ENCODE results near the gene PFDN4. TPM values are rescaled to one million over a fixed set of nuclear protein-coding genes. Genes with fewer than 3 reads are reported as not detected.

Gene PFDN4
- total RNA-seq, 1 experiment from 2014 or later = 37.0 TPM

- Mint-ChIP-seq H3K36me3 (ENCODE audit: insufficient read depth, unreplicated experiment) (no peaks in the 10 kb centered on the region), H3K27me3 (ENCODE audit: insufficient read depth, unreplicated experiment) (no peaks in the 10 kb centered on the region), H3K27ac (ENCODE audit: low read depth, unreplicated experiment) (no peak overlapping the region), H3K4me3 (ENCODE audit: unreplicated experiment) (no peak overlapping the region), H3K4me1 (ENCODE audit: insufficient read depth, unreplicated experiment) (peaks cover 10% of the 10 kb centered on the region), H3K9me3 (ENCODE audit: unreplicated experiment) (no peaks in the 10 kb centered on the region)
- no peak for DNase-seq (ENCODE audit: unreplicated experiment)
- TF ChIP-seq, protein P1, sequence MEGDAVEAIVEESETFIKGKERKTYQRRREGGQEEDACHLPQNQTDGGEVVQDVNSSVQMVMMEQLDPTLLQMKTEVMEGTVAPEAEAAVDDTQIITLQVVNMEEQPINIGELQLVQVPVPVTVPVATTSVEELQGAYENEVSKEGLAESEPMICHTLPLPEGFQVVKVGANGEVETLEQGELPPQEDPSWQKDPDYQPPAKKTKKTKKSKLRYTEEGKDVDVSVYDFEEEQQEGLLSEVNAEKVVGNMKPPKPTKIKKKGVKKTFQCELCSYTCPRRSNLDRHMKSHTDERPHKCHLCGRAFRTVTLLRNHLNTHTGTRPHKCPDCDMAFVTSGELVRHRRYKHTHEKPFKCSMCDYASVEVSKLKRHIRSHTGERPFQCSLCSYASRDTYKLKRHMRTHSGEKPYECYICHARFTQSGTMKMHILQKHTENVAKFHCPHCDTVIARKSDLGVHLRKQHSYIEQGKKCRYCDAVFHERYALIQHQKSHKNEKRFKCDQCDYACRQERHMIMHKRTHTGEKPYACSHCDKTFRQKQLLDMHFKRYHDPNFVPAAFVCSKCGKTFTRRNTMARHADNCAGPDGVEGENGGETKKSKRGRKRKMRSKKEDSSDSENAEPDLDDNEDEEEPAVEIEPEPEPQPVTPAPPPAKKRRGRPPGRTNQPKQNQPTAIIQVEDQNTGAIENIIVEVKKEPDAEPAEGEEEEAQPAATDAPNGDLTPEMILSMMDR (IDR thresholded peaks at IDR 0.05; ENCODE audit: unreplicated experiment) = no peak
- ChIA-PET POLR2A (interaction anchor here (0.6 kb wide), 1 partner anchor 1879 kb away, joined by 4 read pairs; no protein-coding TSS in a partner anchor), CTCF (interaction anchor here (1.1 to 26.8 kb wide), 5 partner anchors 9 to 477 kb away, joined by 4 to 1436 read pairs (median 8); no protein-coding TSS in a partner anchor)
- intact Hi-C loops (cut with micrococcal nuclease) = no loop called here
- BruUV-seq (replicated peaks) = no TSS peak
These were observed 3.4 kb upstream of the PFDN4 start for GRCh38 chr20:54204481-54204880.

GRCh38 chr20:54205450-54205849 is 2.4 kb upstream of the PFDN4 start:
- POLR2A ChIA-PET = interaction anchor here (0.9 kb wide), 1 partner anchor 11 kb away, joined by 3 read pairs; no protein-coding TSS in a partner anchor
- BruUV-seq (replicated peaks) = no TSS peak

DNA sequence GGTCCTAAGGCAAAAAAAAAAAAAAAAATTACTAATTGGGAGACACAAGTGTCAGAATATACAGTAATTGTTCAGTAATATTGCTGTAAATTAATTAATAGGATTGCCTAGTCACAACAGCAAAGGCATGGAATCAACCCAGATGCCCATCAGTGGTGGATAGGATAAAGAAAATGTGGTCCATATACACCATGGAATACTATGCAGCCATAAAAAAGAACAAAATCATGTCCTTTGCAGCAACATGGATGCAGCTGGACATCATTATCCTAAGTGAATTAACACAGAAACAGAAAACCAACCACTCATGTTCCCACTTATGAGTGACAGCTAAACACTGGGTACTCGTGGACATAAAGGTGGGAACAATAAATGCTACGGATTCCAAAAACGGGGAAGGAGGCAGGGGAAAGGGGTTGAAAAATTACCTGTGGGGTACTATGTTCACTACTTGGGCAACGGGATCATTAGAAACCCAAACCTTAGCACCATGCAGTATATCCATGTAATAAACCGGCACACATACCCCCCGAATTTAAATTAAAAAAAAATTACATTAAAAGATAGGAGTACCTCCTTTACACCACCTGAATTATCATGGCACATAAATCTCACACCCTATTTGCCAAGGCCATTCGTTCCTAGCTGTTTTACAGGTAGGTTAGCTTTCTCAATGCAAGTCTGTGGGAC is 689 bp upstream of the PFDN4 start:
- POLR2A ChIA-PET = interaction anchor here (0.6 to 2.8 kb wide), 27 partner anchors 8 to 1093 kb away, joined by 3 to 27 read pairs (median 4); no protein-coding TSS in a partner anchor
- TF ChIP-seq, protein P1 (IDR thresholded peaks at IDR 0.05; ENCODE audit: unreplicated experiment) = no peak

More at GRCh38 chr20:54205450-54205849, 2.4 kb upstream of the PFDN4 start:
- H3K9me3 Mint-ChIP-seq (ENCODE audit: unreplicated experiment) = no peaks in the 10 kb centered on the region
- TF ChIP-seq, protein P1 (IDR thresholded peaks at IDR 0.05; ENCODE audit: unreplicated experiment) = no peak
- no peak overlapping the region for H3K4me3 Mint-ChIP-seq (ENCODE audit: unreplicated experiment)
- H3K27me3 Mint-ChIP-seq (ENCODE audit: insufficient read depth, unreplicated experiment) = no peaks in the 10 kb centered on the region
- DNase-seq (ENCODE audit: unreplicated experiment) = no peak
- H3K4me1 Mint-ChIP-seq (ENCODE audit: insufficient read depth, unreplicated experiment) = peaks cover 16% of the 10 kb centered on the region
- peaks cover 6% of the 10 kb centered on the region for H3K36me3 Mint-ChIP-seq (ENCODE audit: insufficient read depth, unreplicated experiment)
- CTCF ChIA-PET = interaction anchor here (1.1 to 26.8 kb wide), 9 partner anchors 6 to 442 kb away, joined by 3 to 1436 read pairs (median 8); no protein-coding TSS in a partner anchor
- H3K27ac Mint-ChIP-seq (ENCODE audit: low read depth, unreplicated experiment) = no peak overlapping the region
- intact Hi-C loops (cut with micrococcal nuclease) = no loop called here

GRCh38 chr20:54208548-54209176 is 775 bp downstream of the PFDN4 start:
- DNase-seq (ENCODE audit: unreplicated experiment) = peak; percentile 40
- POLR2A ChIA-PET = interaction anchor here (0.5 to 2.8 kb wide), 37 partner anchors 9 to 629 kb away, joined by 3 to 27 read pairs (median 4); no protein-coding TSS in a partner anchor
- CTCF ChIA-PET = interaction anchor here (0.5 to 26.8 kb wide), 36 partner anchors 9 to 678 kb away, joined by 3 to 1436 read pairs (median 4); no protein-coding TSS in a partner anchor
- peak overlapping the region; percentile 100 for H3K27ac Mint-ChIP-seq (ENCODE audit: low read depth, unreplicated experiment)
- H3K36me3 Mint-ChIP-seq (ENCODE audit: insufficient read depth, unreplicated experiment) = peaks cover 6% of the 10 kb centered on the region
- peak overlapping the region; percentile 76 for H3K4me3 Mint-ChIP-seq (ENCODE audit: unreplicated experiment)
- H3K4me1 Mint-ChIP-seq (ENCODE audit: insufficient read depth, unreplicated experiment) = peaks cover 16% of the 10 kb centered on the region
- no peaks in the 10 kb centered on the region for H3K27me3 Mint-ChIP-seq (ENCODE audit: insufficient read depth, unreplicated experiment)
- TF ChIP-seq, protein P1 (IDR thresholded peaks at IDR 0.05; ENCODE audit: unreplicated experiment) = no peak
- H3K9me3 Mint-ChIP-seq (ENCODE audit: unreplicated experiment) = no peaks in the 10 kb centered on the region
- BruUV-seq (replicated peaks) = no TSS peak
- intact Hi-C loops (cut with micrococcal nuclease) = no loop called here

More for the DNA sequence above, 689 bp upstream of the PFDN4 start:
- Mint-ChIP-seq H3K36me3 (ENCODE audit: insufficient read depth, unreplicated experiment) (peaks cover 6% of the 10 kb centered on the region), H3K9me3 (ENCODE audit: unreplicated experiment) (no peaks in the 10 kb centered on the region), H3K4me1 (ENCODE audit: insufficient read depth, unreplicated experiment) (peaks cover 16% of the 10 kb centered on the region), H3K27ac (ENCODE audit: low read depth, unreplicated experiment) (peak overlapping the region; percentile 100), H3K27me3 (ENCODE audit: insufficient read depth, unreplicated experiment) (no peaks in the 10 kb centered on the region), H3K4me3 (ENCODE audit: unreplicated experiment) (peak overlapping the region; percentile 76)
- CTCF ChIA-PET = interaction anchor here (0.6 to 26.8 kb wide), 22 partner anchors 8 to 647 kb away, joined by 3 to 1436 read pairs (median 4); no protein-coding TSS in a partner anchor
- no TSS peak for BruUV-seq (replicated peaks)
- DNase-seq (ENCODE audit: unreplicated experiment) = no peak
- intact Hi-C loops (cut with micrococcal nuclease) = no loop called here
